ENCODE results near the gene THSD7A.

THSD7A gene

GRCh38 chr7:11416641-11417458 lies 415.1 kb downstream of the THSD7A start:
- DNase-seq (ENCODE audit: low read depth): no peak
- H3K4me3 ChIP-seq (ENCODE audit: low read depth, low read length): no peak overlapping the region
- TF ChIP-seq, protein P1, sequence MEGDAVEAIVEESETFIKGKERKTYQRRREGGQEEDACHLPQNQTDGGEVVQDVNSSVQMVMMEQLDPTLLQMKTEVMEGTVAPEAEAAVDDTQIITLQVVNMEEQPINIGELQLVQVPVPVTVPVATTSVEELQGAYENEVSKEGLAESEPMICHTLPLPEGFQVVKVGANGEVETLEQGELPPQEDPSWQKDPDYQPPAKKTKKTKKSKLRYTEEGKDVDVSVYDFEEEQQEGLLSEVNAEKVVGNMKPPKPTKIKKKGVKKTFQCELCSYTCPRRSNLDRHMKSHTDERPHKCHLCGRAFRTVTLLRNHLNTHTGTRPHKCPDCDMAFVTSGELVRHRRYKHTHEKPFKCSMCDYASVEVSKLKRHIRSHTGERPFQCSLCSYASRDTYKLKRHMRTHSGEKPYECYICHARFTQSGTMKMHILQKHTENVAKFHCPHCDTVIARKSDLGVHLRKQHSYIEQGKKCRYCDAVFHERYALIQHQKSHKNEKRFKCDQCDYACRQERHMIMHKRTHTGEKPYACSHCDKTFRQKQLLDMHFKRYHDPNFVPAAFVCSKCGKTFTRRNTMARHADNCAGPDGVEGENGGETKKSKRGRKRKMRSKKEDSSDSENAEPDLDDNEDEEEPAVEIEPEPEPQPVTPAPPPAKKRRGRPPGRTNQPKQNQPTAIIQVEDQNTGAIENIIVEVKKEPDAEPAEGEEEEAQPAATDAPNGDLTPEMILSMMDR (IDR thresholded peaks at IDR 0.05; ENCODE audit: control insufficient read depth, extremely low read depth, insufficient read depth): no peak

DNA sequence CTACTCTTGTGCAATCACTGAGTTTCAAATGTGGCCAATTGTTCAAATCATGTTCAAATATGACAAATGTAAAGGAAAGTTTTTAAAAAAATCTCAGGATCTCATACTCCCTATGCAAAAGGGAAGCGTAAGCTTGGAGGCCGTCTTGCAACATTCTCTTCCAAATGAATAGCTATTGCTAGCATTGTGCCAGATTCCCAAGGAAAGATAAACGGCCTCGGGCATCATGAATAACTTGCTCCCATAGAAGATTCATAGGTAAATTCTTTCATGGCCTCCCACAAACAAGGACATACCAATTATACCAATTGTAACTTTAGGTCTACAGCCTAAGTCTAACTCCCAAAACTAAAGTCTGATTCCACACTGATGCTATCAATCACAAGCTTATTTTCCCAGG lies 416.9 kb downstream of the THSD7A start:
- no peak for DNase-seq (ENCODE audit: low read depth)
- TF ChIP-seq, protein P1 (IDR thresholded peaks at IDR 0.05; ENCODE audit: control insufficient read depth, extremely low read depth, insufficient read depth): no peak
- no peak overlapping the region for H3K4me3 ChIP-seq (ENCODE audit: low read depth, low read length)

DNA sequence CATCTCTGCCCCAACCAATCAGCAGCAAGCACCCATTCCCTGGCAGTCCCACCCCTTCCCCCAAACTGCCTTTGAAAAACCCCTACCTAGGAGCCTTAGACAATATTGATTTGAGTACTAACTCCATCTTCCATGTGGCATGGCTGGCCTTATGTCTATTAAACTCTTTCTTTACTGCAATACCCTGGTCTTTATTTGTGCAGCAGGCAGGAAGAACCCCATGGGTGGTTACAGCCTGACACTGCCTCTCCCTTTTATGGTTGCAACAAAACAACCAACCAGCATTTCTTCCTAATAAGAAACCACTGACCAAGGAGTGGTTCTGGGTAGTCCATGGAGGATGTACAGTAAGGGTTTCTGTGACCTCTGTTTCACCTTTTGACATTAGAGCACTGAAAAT lies 418.1 kb downstream of the THSD7A start:
- TF ChIP-seq, protein P1 (IDR thresholded peaks at IDR 0.05; ENCODE audit: control insufficient read depth, extremely low read depth, insufficient read depth): no peak
- no peak overlapping the region for H3K4me3 ChIP-seq (ENCODE audit: low read depth, low read length)
- DNase-seq (ENCODE audit: low read depth): no peak

- TF ChIP-seq, protein P1 (IDR thresholded peaks at IDR 0.05; ENCODE audit: control insufficient read depth, extremely low read depth, insufficient read depth): no peak
- DNase-seq (ENCODE audit: low read depth): no peak
- no peak overlapping the region for H3K4me3 ChIP-seq (ENCODE audit: low read depth, low read length)
Observed at GRCh38 chr7:11412036-11412435, 420.0 kb downstream of the THSD7A start.

DNA sequence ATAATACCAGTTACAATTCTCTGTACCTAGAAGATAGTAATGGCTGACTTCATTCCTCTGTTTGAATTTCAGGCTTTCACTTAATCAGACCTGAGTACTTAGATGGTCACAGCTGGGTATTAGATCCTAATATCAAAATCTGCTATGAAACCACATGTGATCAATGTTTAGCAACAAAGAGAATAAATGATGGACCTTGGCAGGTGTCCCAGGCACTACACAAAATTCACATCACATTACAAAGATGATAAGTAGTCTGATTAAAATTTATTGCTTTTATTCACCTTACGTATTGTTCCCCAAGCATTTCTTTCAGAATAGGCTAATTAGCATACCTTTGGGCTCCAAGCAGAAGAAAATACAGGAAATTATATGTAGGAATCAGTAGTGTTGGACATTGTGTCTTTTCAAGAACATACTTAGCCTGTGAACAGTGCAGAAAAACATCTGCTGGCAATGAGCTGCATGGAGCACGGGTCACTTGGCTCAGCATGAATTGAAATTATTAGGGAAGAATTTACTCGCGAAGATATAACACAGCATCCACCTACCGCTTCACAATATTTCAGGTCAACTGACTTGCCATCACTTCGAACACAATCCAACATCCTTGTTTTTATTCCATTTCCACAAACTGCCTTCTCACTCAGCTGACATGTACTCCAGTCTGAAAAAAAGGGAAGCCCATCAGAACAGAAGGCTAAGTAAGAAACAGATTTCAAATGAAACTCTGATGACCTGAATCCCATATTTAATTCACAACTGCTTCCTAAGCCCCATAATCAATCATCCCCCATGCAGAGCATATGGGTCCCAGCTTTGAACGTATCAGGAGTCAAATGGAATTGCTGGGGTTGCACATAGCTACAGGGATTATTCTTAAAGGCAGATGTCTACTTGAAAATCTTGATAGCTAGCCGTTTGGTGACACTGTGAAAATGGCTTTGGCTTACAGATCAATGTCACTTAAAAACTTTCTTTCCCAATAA lies 421.0 kb downstream of the THSD7A start:
- no peak for DNase-seq (ENCODE audit: low read depth)
- no peak overlapping the region for H3K4me3 ChIP-seq (ENCODE audit: low read depth, low read length)
- TF ChIP-seq, protein P1 (IDR thresholded peaks at IDR 0.05; ENCODE audit: control insufficient read depth, extremely low read depth, insufficient read depth): no peak

- H3K4me3 ChIP-seq (ENCODE audit: low read depth, low read length): no peak overlapping the region
- DNase-seq (ENCODE audit: low read depth): peak; percentile 33
- TF ChIP-seq, protein P1 (IDR thresholded peaks at IDR 0.05; ENCODE audit: control insufficient read depth, extremely low read depth, insufficient read depth): no peak
Observed at GRCh38 chr7:11404355-11404754, 427.6 kb downstream of the THSD7A start.

Data from LNCaP clone FGC (cell line).